Activated naive CD4-positive, alpha-beta T cell treated with anti-CD3 and anti-CD28 coated beads for 36 hours (primary cell): Measurements from ENCODE around the gene AGPAT3. TPM values are rescaled to one million over a fixed set of nuclear protein-coding genes. Genes with fewer than 3 reads are reported as not detected.

Experiments used
- CTCF ChIA-PET: fragments of 350-600 bp; sonication (Branson Sonifier 250); formaldehyde crosslinking; loops from one replicate; lab custom pipeline; 2021; ENCODE audit warnings: antibody characterized with exemption; lab: Charles Lee
- DNase-seq: peaks from one replicate; pipeline ENCODE4 v3.0.0-alpha.2; 2020
- H3K27ac Mint-ChIP-seq: one replicate; pipeline ENCODE4 v1.8.0; 2021; ENCODE audit warnings: mild to moderate bottlenecking, mixed read lengths
- H3K27me3 Mint-ChIP-seq: one replicate; pipeline ENCODE4 v1.8.0; 2021; ENCODE audit warnings: low read depth, mixed read lengths
- H3K36me3 Mint-ChIP-seq: one replicate; pipeline ENCODE4 v1.8.0; 2021; ENCODE audit warnings: low read depth, mixed read lengths
- H3K4me1 Mint-ChIP-seq: one replicate; pipeline ENCODE4 v1.8.0; 2021; ENCODE audit warnings: low read depth, mixed read lengths
- H3K4me3 Mint-ChIP-seq: one replicate; pipeline ENCODE4 v1.8.0; 2021; ENCODE audit warnings: mild to moderate bottlenecking, moderate library complexity, mixed read lengths
- H3K9me3 Mint-ChIP-seq: one replicate; pipeline ENCODE4 v1.8.0; 2021; ENCODE audit warnings: mixed read lengths
- intact Hi-C: fragments of 100-400 bp; cut with micrococcal nuclease; formaldehyde crosslinking; loops from one replicate; pipeline ENCODE4 v1.15.1; 2023
- total RNA-seq, 2 experiments: library from RNA; stranded (reverse); gene quantifications; one replicate each; pipeline ENCODE4 v1.2.3, GENCODE V29; 2021

The AGPAT3 gene
- total RNA-seq, 2 experiments from 2014 or later: 57.9 to 64.1 TPM

- no peak for DNase-seq
- H3K9me3 Mint-ChIP-seq: no peaks in the 10 kb centered on the region
- intact Hi-C loops: no loop called here
- H3K36me3 Mint-ChIP-seq: no peaks in the 10 kb centered on the region
- H3K4me1 Mint-ChIP-seq: no peaks in the 10 kb centered on the region
- H3K4me3 Mint-ChIP-seq: no peak overlapping the region
- H3K27ac Mint-ChIP-seq: no peak overlapping the region
- CTCF ChIA-PET: interaction anchor here (1.0 kb wide), 1 partner anchor 25 kb away, joined by 3 read pairs; no protein-coding TSS in a partner anchor
- H3K27me3 Mint-ChIP-seq: no peaks in the 10 kb centered on the region
Measured at GRCh38 chr21:43825242-43825935, 39.6 kb upstream of the AGPAT3 start.

- no peaks in the 10 kb centered on the region for H3K4me1 Mint-ChIP-seq
- no peak overlapping the region for H3K4me3 Mint-ChIP-seq
- no peaks in the 10 kb centered on the region for H3K27me3 Mint-ChIP-seq
- H3K27ac Mint-ChIP-seq: no peak overlapping the region
- CTCF ChIA-PET: interaction anchor here (1.0 kb wide), 1 partner anchor 24 kb away, joined by 3 read pairs; no protein-coding TSS in a partner anchor
- intact Hi-C loops: no loop called here
- no peaks in the 10 kb centered on the region for H3K9me3 Mint-ChIP-seq
- no peak for DNase-seq
- no peaks in the 10 kb centered on the region for H3K36me3 Mint-ChIP-seq
Measured at GRCh38 chr21:43825936-43826622, 38.9 kb upstream of the AGPAT3 start.

GRCh38 chr21:43826623-43826974 is 38.4 kb upstream of the AGPAT3 start:
- no peak overlapping the region for H3K27ac Mint-ChIP-seq
- CTCF ChIA-PET: interaction anchor here (0.7 to 1.0 kb wide), 2 partner anchors 24 to 27 kb away, joined by 3 read pairs; no protein-coding TSS in a partner anchor

GRCh38 chr21:43827015-43827611 is 37.9 kb upstream of the AGPAT3 start:
- intact Hi-C loops: no loop called here

More at GRCh38 chr21:43826623-43826974, 38.4 kb upstream of the AGPAT3 start:
- H3K4me3 Mint-ChIP-seq: no peak overlapping the region
- H3K9me3 Mint-ChIP-seq: no peaks in the 10 kb centered on the region
- no peaks in the 10 kb centered on the region for H3K27me3 Mint-ChIP-seq
- no peaks in the 10 kb centered on the region for H3K4me1 Mint-ChIP-seq
- H3K36me3 Mint-ChIP-seq: no peaks in the 10 kb centered on the region
- intact Hi-C loops: no loop called here
- DNase-seq: no peak

GRCh38 chr21:43829161-43829560 is 35.9 kb upstream of the AGPAT3 start:
- Mint-ChIP-seq H3K27ac (no peak overlapping the region), H3K4me1 (no peaks in the 10 kb centered on the region), H3K9me3 (no peaks in the 10 kb centered on the region), H3K36me3 (no peaks in the 10 kb centered on the region), H3K4me3 (no peak overlapping the region), H3K27me3 (peaks cover 7% of the 10 kb centered on the region)
- intact Hi-C loops: no loop called here
- no peak for DNase-seq
- CTCF ChIA-PET: interaction anchor here (0.7 kb wide), 1 partner anchor 110 kb away, joined by 3 read pairs; no protein-coding TSS in a partner anchor

More at GRCh38 chr21:43827015-43827611, 37.9 kb upstream of the AGPAT3 start:
- Mint-ChIP-seq H3K27ac (no peak overlapping the region), H3K4me1 (no peaks in the 10 kb centered on the region), H3K27me3 (no peaks in the 10 kb centered on the region), H3K9me3 (no peaks in the 10 kb centered on the region), H3K36me3 (no peaks in the 10 kb centered on the region), H3K4me3 (no peak overlapping the region)
- CTCF ChIA-PET: interaction anchor here (0.7 to 1.1 kb wide), 2 partner anchors 28 to 91 kb away, joined by 3 read pairs; no protein-coding TSS in a partner anchor
- no peak for DNase-seq

- intact Hi-C loops: no loop called here
- no peaks in the 10 kb centered on the region for H3K4me1 Mint-ChIP-seq
- no peak for DNase-seq
- H3K9me3 Mint-ChIP-seq: no peaks in the 10 kb centered on the region
- peaks cover 8% of the 10 kb centered on the region for H3K27me3 Mint-ChIP-seq
- no peak overlapping the region for H3K27ac Mint-ChIP-seq
- H3K36me3 Mint-ChIP-seq: no peaks in the 10 kb centered on the region
- no peak overlapping the region for H3K4me3 Mint-ChIP-seq
- CTCF ChIA-PET: no interaction called here
Measured at GRCh38 chr21:43829575-43830119, 35.4 kb upstream of the AGPAT3 start.

- CTCF ChIA-PET: no interaction called here
- DNase-seq: no peak
- Mint-ChIP-seq H3K4me1 (no peaks in the 10 kb centered on the region), H3K9me3 (no peaks in the 10 kb centered on the region), H3K27me3 (peaks cover 30% of the 10 kb centered on the region), H3K36me3 (no peaks in the 10 kb centered on the region), H3K27ac (no peak overlapping the region), H3K4me3 (no peak overlapping the region)
- intact Hi-C loops: no loop called here
Measured at GRCh38 chr21:43832158-43832550, 32.9 kb upstream of the AGPAT3 start.

- no peak for DNase-seq
- no peaks in the 10 kb centered on the region for H3K4me1 Mint-ChIP-seq
- H3K36me3 Mint-ChIP-seq: no peaks in the 10 kb centered on the region
- H3K9me3 Mint-ChIP-seq: no peaks in the 10 kb centered on the region
- peaks cover 34% of the 10 kb centered on the region for H3K27me3 Mint-ChIP-seq
- no peak overlapping the region for H3K4me3 Mint-ChIP-seq
- intact Hi-C loops: no loop called here
- CTCF ChIA-PET: no interaction called here
- H3K27ac Mint-ChIP-seq: no peak overlapping the region
Measured at GRCh38 chr21:43832648-43833047, 32.4 kb upstream of the AGPAT3 start.

- no peaks in the 10 kb centered on the region for H3K36me3 Mint-ChIP-seq
- H3K9me3 Mint-ChIP-seq: no peaks in the 10 kb centered on the region
- H3K4me1 Mint-ChIP-seq: no peaks in the 10 kb centered on the region
- H3K27ac Mint-ChIP-seq: no peak overlapping the region
- H3K4me3 Mint-ChIP-seq: no peak overlapping the region
- H3K27me3 Mint-ChIP-seq: peaks cover 34% of the 10 kb centered on the region
- CTCF ChIA-PET: interaction anchor here (0.7 kb wide), 1 partner anchor 10 kb away, joined by 5 read pairs; no protein-coding TSS in a partner anchor
- no peak for DNase-seq
- intact Hi-C loops: no loop called here
Measured at GRCh38 chr21:43834146-43834905, 30.7 kb upstream of the AGPAT3 start.

GRCh38 chr21:43835050-43835449 is 30.0 kb upstream of the AGPAT3 start:
- no peak for DNase-seq
- Mint-ChIP-seq H3K9me3 (no peaks in the 10 kb centered on the region), H3K27ac (no peak overlapping the region), H3K4me1 (no peaks in the 10 kb centered on the region), H3K27me3 (peaks cover 34% of the 10 kb centered on the region), H3K36me3 (no peaks in the 10 kb centered on the region), H3K4me3 (no peak overlapping the region)
- CTCF ChIA-PET: interaction anchor here (0.7 kb wide), 1 partner anchor 9 kb away, joined by 5 read pairs; no protein-coding TSS in a partner anchor
- intact Hi-C loops: no loop called here

- H3K4me1 Mint-ChIP-seq: no peaks in the 10 kb centered on the region
- CTCF ChIA-PET: no interaction called here
- H3K27ac Mint-ChIP-seq: no peak overlapping the region
- intact Hi-C loops: no loop called here
- H3K9me3 Mint-ChIP-seq: no peaks in the 10 kb centered on the region
- no peak overlapping the region for H3K4me3 Mint-ChIP-seq
- H3K36me3 Mint-ChIP-seq: no peaks in the 10 kb centered on the region
- DNase-seq: no peak
- peaks cover 34% of the 10 kb centered on the region for H3K27me3 Mint-ChIP-seq
Measured at GRCh38 chr21:43835861-43836260, 29.2 kb upstream of the AGPAT3 start.
